ENCODE results near the gene RPL37A. TPM values are rescaled to one million over a fixed set of nuclear protein-coding genes. Genes with fewer than 3 reads are reported as not detected.
"Not testable (repeated sequence)": the region's sequence is repeated elsewhere in the genome, so short reads cannot be mapped to it uniquely, and the experiment has no call there.

Gene RPL37A
- total RNA-seq, 2 donors from 2014 or later, result 1,675 to 1,724 TPM

DNA sequence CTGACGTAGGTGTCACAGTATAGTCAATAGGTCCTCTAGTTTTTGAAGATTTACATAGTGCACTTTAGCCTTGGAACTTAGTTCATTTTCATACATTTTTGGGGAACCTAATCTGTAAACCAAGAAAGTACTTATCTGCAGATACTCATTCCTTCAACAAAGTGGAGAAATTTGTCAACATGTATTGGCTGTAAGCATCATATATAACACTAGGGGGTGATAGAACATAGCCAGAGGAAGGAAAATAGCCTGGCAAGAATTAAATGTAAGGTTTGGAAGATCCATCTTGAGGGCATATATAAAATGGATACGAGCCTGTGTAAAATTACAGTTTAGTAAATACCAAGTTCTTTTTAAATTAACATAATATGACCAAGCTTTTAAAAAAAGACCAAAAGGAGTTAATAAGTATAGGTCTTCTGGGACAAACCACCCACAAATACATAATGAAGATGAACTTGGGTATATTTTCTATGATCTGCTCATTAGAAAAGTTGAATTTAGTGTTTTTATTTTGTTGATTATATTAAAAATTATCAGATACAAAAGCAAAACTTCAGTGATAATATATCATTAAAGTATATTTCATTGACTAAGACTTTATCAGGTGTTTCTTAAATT, 18.2 kb downstream of the RPL37A start:
- no peak for DNase-seq (ENCODE audit: low spot score)
- no peaks in the 10 kb centered on the region for H3K36me3 Mint-ChIP-seq
- H3K9me3 Mint-ChIP-seq, result no peaks in the 10 kb centered on the region
- ATAC-seq, result no peak
- no peaks in the 10 kb centered on the region for H3K4me1 Mint-ChIP-seq (ENCODE audit: low read depth in 2 of 2)
- H3K27ac Mint-ChIP-seq, result no peak overlapping the region
- H3K4me3 Mint-ChIP-seq, result no peak overlapping the region
- no peaks in the 10 kb centered on the region for H3K27me3 Mint-ChIP-seq

DNA sequence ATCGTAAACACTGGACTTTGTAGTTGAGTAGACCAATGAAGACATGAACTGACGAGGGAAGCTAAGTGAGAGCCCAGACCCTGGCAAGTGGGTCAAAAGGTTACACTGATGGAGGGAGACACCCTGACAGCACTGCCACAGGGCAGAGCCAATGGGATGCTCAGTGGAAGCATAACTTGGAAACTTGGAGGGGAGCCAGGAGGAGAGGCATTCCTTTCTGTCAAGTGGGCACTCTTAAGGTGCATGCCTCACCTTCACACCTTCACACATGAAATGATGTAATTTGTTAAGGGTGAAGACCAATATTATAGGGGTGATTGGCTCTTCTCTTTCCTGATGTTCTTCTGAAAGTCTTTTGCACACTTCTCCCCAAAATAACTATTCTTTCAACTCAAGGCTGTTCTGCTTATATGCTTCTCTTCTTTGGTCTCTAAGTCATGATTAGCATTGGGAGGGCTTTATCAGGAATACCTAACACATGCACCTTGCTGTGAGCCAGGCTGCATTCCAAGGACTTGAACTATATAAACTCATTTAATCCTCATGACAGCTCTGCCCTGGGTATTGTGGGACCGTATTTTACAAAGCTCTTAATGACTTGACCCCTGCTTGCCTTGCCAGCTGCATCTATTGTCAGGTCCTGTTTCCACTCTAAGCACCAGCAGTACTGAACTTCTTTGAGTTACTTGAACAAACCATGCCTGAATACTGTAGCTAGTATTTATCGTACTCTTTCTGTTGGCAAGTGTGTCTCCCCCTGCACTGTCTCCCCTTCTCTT, 19.0 kb downstream of the RPL37A start:
- Mint-ChIP-seq H3K36me3 (no peaks in the 10 kb centered on the region), H3K9me3 (no peaks in the 10 kb centered on the region), H3K27ac (no peak overlapping the region), H3K4me1 (ENCODE audit: low read depth in 2 of 2) (no peaks in the 10 kb centered on the region), H3K4me3 (no peak overlapping the region), H3K27me3 (no peaks in the 10 kb centered on the region)
- DNase-seq (ENCODE audit: low spot score), result no peak
- ATAC-seq, result no peak

DNA sequence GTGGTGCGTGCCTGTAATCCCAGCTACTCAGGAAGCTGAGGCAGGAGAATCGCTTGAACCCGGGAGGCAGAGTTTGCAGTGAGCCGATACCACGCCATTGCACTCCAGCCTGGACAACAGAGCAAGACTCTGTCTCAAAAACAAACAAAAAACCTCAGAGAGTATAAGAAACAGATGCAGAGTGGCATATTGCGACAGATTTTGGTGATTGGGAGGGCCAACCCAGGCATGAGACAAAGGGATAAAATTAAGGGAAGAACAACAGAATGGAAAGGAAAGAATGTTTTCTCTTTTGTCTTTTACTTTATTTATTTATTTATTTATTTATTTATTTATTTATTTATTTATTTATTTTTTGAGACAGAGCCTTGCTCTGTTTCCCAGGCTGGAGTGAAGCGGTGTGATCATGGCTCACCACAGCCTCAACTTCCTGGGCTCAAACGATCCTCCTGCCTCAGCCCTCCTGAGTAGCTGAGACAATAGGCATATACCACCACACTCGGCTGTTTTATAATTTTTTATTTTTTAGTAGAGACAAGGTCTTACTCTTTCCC, 20.0 kb downstream of the RPL37A start:
- not testable (repeated sequence) for H3K4me1 Mint-ChIP-seq (ENCODE audit: low read depth in 2 of 2); H3K27me3 Mint-ChIP-seq; ATAC-seq; H3K9me3 Mint-ChIP-seq; DNase-seq (ENCODE audit: low spot score); H3K36me3 Mint-ChIP-seq; H3K4me3 Mint-ChIP-seq; H3K27ac Mint-ChIP-seq

DNA sequence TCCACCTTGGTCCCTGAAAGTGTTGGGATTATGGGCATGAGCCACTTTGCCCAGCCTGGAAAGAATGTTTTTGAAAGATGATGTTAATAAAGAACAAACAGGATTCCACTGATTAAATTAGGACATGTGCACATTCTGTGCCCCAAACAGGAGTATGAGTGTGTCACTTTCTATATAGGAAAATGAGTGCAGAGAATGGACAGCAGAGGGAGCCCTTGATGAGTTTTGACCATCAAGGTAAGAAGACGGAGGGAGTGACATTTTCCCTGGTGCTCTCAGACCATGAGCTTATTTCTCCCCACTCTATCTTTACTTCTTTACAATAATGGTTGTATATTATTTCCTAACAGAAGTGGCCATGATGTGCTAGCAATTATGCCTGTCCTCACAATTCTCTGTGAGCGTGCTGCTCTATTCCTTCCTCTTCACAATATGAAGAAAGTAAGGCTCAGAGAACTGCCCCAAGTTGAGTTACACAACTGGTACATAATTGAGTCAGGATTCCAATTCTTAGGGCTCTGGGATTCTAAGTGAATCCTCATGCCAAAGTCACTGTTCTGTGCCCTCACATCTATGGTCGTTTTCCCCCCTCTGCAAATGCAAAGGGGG, 20.6 kb downstream of the RPL37A start:
- Mint-ChIP-seq H3K4me1 (ENCODE audit: low read depth in 2 of 2) (no peaks in the 10 kb centered on the region), H3K27ac (no peak overlapping the region), H3K27me3 (no peaks in the 10 kb centered on the region), H3K36me3 (no peaks in the 10 kb centered on the region), H3K4me3 (no peak overlapping the region), H3K9me3 (no peaks in the 10 kb centered on the region)
- DNase-seq (ENCODE audit: low spot score), result peak; percentile 65
- peak; percentile 66 to 73 for ATAC-seq

DNA sequence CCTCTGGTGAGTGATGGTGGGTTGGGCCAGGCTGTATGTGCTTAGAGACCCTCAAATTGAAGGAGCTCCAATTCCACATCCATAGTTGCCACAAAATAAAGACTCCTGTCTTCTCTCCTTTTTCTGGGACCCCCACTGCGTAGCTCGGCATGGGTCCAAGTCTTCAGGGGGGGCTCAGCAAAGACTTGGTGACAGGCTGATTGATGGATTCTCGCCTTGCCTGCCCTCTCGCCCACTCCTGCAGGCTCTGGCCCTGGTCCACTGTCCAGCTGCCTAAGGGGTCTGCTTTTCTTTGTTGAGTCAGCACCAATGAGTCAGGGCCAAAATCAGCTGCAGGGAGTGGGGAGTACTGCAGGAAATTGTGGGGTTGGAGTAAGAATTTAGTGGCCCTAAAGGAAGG, 21.5 kb downstream of the RPL37A start:
- no peaks in the 10 kb centered on the region for H3K36me3 Mint-ChIP-seq
- DNase-seq (ENCODE audit: low spot score) (no peak), ATAC-seq (no peak)

DNA sequence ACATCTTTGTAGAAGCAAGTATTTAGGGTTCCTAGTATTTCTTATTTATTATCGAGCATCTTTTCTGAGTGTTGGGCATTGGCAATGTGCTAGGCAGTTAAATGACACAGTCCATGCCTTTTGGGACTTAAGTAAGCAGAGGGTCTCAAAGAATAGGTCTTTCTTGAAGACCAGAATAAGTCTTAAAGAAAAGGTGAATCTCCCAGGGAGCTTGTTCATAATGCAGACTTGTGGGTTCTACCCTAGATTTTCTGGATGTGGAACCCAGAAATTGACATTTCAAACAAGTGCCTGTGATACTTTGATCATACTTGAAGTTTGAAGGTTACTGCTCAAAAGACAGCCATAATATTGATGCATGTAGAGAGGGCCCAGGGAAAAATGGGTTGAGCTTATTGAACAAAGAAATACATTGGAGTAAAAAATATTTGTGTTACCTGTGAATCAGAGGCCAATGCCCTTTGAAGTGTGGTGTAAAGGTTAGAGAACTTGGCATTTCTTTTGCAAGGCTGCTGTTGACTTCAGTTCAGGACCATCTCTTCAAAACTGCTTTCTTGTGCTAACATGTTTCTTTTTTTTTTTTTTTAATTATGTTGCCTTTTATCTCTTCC, 24.4 kb downstream of the RPL37A start:
- no peaks in the 10 kb centered on the region for H3K36me3 Mint-ChIP-seq

More for the DNA sequence above, 21.5 kb downstream of the RPL37A start:
- Mint-ChIP-seq H3K4me3 (no peak overlapping the region), H3K4me1 (ENCODE audit: low read depth in 2 of 2) (no peaks in the 10 kb centered on the region), H3K27ac (no peak overlapping the region), H3K27me3 (no peaks in the 10 kb centered on the region), H3K9me3 (no peaks in the 10 kb centered on the region)

DNA sequence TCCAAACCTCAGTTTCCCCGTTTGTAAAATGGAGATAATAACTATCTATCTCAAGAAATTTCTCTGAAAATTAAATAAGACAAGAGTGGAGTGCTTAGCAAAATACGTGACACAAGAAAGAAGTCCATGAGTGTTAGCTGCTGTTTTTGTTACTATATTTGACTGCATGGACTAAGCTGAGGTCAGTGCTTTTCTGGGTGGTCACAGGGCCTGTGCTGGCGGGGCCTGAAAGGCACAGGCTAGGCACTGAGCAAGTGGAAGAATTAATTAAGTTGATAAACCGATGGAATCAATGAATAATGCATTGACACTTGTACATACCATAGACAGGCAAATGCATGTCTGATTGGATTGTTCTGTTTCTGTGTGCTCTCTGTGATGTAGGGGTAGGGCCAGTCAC, 27.3 kb downstream of the RPL37A start:
- H3K27ac Mint-ChIP-seq, result no peak overlapping the region
- H3K27me3 Mint-ChIP-seq, result no peaks in the 10 kb centered on the region
- no peaks in the 10 kb centered on the region for H3K4me1 Mint-ChIP-seq (ENCODE audit: low read depth in 2 of 2)
- ATAC-seq (no peak), DNase-seq (ENCODE audit: low spot score) (no peak)
- H3K4me3 Mint-ChIP-seq, result no peak overlapping the region
- no peaks in the 10 kb centered on the region for H3K36me3 Mint-ChIP-seq
- H3K9me3 Mint-ChIP-seq, result no peaks in the 10 kb centered on the region

More for the DNA sequence above, 24.4 kb downstream of the RPL37A start:
- Mint-ChIP-seq H3K27me3 (no peaks in the 10 kb centered on the region), H3K9me3 (no peaks in the 10 kb centered on the region), H3K4me1 (ENCODE audit: low read depth in 2 of 2) (no peaks in the 10 kb centered on the region), H3K4me3 (no peak overlapping the region), H3K27ac (no peak overlapping the region)
- ATAC-seq (no peak), DNase-seq (ENCODE audit: low spot score) (no peak)

DNA sequence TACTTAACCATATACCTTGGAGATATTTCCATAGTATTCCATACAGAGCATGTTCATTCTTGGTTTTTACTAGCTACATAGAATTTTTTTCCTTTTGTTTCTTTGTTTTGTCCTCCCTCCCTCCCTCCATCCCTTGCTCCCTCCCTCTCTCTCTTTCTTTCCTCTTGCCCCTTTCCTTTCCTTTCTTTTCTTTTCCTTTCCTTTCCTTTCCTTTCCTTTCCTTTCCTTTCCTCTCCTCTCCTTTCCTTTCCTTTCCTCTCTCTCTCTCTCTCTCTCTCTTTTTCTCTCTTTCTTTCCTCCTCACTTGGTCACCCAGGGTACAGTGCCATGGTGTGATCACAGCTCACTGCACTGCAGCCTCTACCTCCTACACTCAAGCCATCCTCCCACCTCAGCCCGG, 28.3 kb downstream of the RPL37A start:
- Mint-ChIP-seq H3K9me3 (no peaks in the 10 kb centered on the region), H3K36me3 (no peaks in the 10 kb centered on the region), H3K4me1 (ENCODE audit: low read depth in 2 of 2) (no peaks in the 10 kb centered on the region), H3K27me3 (no peaks in the 10 kb centered on the region), H3K4me3 (no peak overlapping the region), H3K27ac (no peak overlapping the region)
- DNase-seq (ENCODE audit: low spot score) (no peak), ATAC-seq (no peak)

DNA sequence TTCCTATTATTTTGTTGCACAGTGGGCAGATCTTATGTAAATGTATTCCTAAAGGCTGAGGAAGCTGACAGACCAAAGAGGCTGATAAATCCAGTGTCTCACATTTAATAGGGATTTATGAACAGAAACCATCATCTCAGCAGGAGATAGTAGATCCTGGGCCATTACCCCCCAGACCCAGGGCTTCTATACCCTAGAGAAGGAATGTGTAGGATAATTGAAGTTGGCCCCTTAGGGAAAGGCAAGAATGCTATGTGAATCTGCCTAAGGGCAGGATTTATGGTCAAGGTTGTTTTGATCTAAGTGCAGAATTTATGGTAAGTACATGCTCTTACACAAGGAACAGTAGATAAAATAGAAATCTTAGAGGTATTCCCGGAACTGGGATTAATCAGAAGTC, 29.0 kb downstream of the RPL37A start:
- Mint-ChIP-seq H3K36me3 (no peaks in the 10 kb centered on the region), H3K4me1 (ENCODE audit: low read depth in 2 of 2) (no peaks in the 10 kb centered on the region), H3K4me3 (no peak overlapping the region), H3K9me3 (no peaks in the 10 kb centered on the region), H3K27ac (no peak overlapping the region), H3K27me3 (no peaks in the 10 kb centered on the region)
- DNase-seq (ENCODE audit: low spot score) (no peak), ATAC-seq (no peak)

DNA sequence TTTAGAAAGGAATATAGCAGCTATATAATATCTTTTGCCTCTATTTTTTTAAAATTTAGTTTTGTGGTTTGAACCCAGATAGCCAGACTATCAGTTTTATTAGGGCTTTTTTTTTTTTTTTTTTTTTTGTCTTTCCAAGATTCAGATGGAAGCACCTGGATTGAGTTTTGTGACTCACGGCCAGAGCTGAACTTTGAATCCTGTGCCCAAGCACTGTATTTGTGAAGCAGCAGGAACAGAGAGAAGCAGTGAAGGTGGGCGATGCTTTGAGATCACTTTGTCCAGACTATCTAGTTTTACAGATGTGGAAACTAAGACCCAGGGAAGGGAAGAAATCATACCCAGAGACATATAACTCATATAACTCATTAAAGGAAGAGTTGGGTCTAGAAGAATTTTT, 33.9 kb downstream of the RPL37A start:
- H3K4me3 Mint-ChIP-seq, result no peak overlapping the region
- H3K9me3 Mint-ChIP-seq, result no peaks in the 10 kb centered on the region
- no peaks in the 10 kb centered on the region for H3K36me3 Mint-ChIP-seq
- no peak overlapping the region for H3K27ac Mint-ChIP-seq
- ATAC-seq (no peak), DNase-seq (ENCODE audit: low spot score) (no peak)
- no peaks in the 10 kb centered on the region for H3K27me3 Mint-ChIP-seq
- H3K4me1 Mint-ChIP-seq (ENCODE audit: low read depth in 2 of 2), result peaks cover 4 to 8% of the 10 kb centered on the region in 2 donors

DNA sequence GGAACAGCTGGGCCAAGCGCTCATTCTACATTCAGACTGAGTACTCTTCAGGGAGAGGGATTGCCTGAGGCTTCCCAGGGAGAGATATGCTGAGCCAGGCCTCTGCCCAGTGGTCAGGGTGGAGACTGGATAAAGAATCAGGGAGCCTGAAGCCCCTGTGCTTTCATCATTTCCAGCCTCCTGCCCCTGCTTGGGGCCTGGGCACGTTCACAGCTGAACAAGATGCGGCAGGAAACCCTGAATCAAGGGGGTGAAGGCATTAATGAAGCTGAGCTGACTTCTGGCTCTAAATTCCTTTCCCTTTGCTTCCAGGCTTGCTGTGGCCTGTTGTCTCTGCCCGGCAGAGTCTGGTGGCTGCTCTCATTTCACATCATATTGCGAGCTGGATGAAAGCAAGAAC, 35.0 kb downstream of the RPL37A start:
- DNase-seq (ENCODE audit: low spot score) (no peak), ATAC-seq (no peak)
- Mint-ChIP-seq H3K9me3 (no peaks in the 10 kb centered on the region), H3K27me3 (no peaks in the 10 kb centered on the region), H3K4me1 (ENCODE audit: low read depth in 2 of 2) (peaks cover 4 to 8% of the 10 kb centered on the region in 2 donors), H3K27ac (no peak overlapping the region), H3K36me3 (no peaks in the 10 kb centered on the region), H3K4me3 (no peak overlapping the region)

DNA sequence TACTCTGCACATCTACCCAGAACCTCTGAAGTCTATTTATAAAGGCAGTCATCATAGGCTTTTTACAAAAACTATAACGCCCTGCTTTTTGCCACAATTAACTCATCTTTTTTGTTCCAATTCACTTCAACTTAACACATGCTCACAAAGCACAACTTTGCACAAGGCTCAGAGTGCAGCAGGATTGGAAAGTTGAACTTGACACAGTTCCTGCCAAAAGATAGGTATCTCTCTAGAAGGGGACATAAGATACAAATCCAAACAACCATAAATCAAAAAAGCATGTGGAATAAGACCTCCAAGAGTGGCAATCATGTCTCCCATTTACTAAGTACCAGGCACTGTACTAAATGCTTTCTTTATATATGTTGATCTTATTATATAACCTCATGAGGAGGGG, 36.2 kb downstream of the RPL37A start:
- Mint-ChIP-seq H3K36me3 (no peaks in the 10 kb centered on the region), H3K27ac (no peak overlapping the region), H3K27me3 (no peaks in the 10 kb centered on the region), H3K4me3 (no peak overlapping the region), H3K4me1 (ENCODE audit: low read depth in 2 of 2) (peaks cover 8% of the 10 kb centered on the region in 2 donors), H3K9me3 (no peaks in the 10 kb centered on the region)
- DNase-seq (ENCODE audit: low spot score) (no peak), ATAC-seq (no peak)

DNA sequence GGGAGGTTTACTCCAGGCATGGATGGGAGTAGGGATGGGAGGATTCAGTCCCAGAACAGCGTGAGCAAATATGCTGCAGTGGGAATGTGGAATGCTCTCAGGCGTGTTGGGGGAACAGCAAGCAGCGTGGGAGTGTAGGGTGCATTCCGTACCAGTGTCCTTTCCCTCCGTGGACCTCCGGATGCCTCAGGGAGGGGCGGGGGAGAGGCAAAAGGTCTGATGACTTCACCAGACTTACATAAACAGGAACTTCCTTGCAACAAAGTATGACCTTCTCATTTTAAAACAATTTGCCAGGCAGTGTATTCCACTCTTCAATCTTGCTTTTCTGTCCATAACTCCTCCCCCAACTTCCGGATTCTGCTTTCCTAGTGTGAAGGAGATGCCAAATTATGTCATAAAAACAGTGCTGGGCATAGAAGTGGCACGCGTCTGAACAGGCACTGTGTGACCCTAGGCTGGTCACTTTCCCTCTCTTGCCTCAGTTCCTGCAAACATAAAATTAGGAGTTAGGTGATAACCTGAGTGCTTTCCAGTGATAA, 36.9 kb downstream of the RPL37A start:
- no peak for ATAC-seq

More for the DNA sequence above, 36.9 kb downstream of the RPL37A start:
- no peaks in the 10 kb centered on the region for H3K27me3 Mint-ChIP-seq
- no peak overlapping the region for H3K4me3 Mint-ChIP-seq
- H3K36me3 Mint-ChIP-seq, result no peaks in the 10 kb centered on the region
- H3K9me3 Mint-ChIP-seq, result no peaks in the 10 kb centered on the region
- no peak for DNase-seq (ENCODE audit: low spot score)
- H3K4me1 Mint-ChIP-seq (ENCODE audit: low read depth in 2 of 2), result peaks cover 12 to 13% of the 10 kb centered on the region in 2 donors
- no peak overlapping the region for H3K27ac Mint-ChIP-seq
